NCI-H524 treated with DMSO at 0.1 percent for 48 hours (cell line): ENCODE results near the gene TRABD2B.

Experiments
- DNase-seq: peaks from one replicate; lab custom pipeline; 2025; lab: John Stamatoyannopoulos, UW

The TRABD2B gene

GRCh38 chr1:47997289-47998200, at the start of gene TRABD2B:
Gene TRABD2B (minus strand): TSS chr1:47997385.
- DNase-seq, result no peak

- no peak for DNase-seq
These were observed 47.1 kb upstream of the TRABD2B start for GRCh38 chr1:48044311-48044710.

GRCh38 chr1:48043622-48044021, 46.4 kb upstream of the TRABD2B start:
- no peak for DNase-seq

- no peak for DNase-seq
These were observed 43.0 kb upstream of the TRABD2B start for GRCh38 chr1:48040154-48040553.

- DNase-seq, result no peak
These were observed 42.2 kb upstream of the TRABD2B start for GRCh38 chr1:48039088-48040054.

GRCh38 chr1:48038270-48038767, 41.1 kb upstream of the TRABD2B start:
- no peak for DNase-seq

- no peak for DNase-seq
These were observed 39.6 kb upstream of the TRABD2B start for GRCh38 chr1:48036710-48037355.

GRCh38 chr1:48035371-48036141, 38.4 kb upstream of the TRABD2B start:
- DNase-seq, result no peak

- no peak for DNase-seq
These were observed 36.4 kb upstream of the TRABD2B start for GRCh38 chr1:48033495-48034045.

- no peak for DNase-seq
These were observed 34.5 kb upstream of the TRABD2B start for GRCh38 chr1:48031676-48032075.

- DNase-seq, result no peak
These were observed 33.6 kb upstream of the TRABD2B start for GRCh38 chr1:48030696-48031365.

GRCh38 chr1:48030211-48030610, 33.0 kb upstream of the TRABD2B start:
- DNase-seq, result no peak

GRCh38 chr1:48028218-48029069, 31.3 kb upstream of the TRABD2B start:
- DNase-seq, result no peak

GRCh38 chr1:48027533-48027835, 30.3 kb upstream of the TRABD2B start:
- DNase-seq, result no peak

- DNase-seq, result no peak
These were observed 29.7 kb upstream of the TRABD2B start for GRCh38 chr1:48026701-48027532.

- no peak for DNase-seq
These were observed 29.1 kb upstream of the TRABD2B start for GRCh38 chr1:48026275-48026674.

- no peak for DNase-seq
These were observed 27.9 kb upstream of the TRABD2B start for GRCh38 chr1:48025076-48025475.

- no peak for DNase-seq
These were observed 26.3 kb upstream of the TRABD2B start for GRCh38 chr1:48023488-48023887.

GRCh38 chr1:48022306-48022705, 25.1 kb upstream of the TRABD2B start:
- no peak for DNase-seq
